WTC11 (cell line): Measurements from ENCODE around the gene RIC1. TPM values are rescaled to one million over a fixed set of nuclear protein-coding genes. Genes with fewer than 3 reads are reported as not detected.

Experiments used
- ATAC-seq: fragments of 200-7000 bp; cut with Tn5 transposase; 2 replicates; pipeline ENCODE4 v1.10.0; 2021; ENCODE audit warnings: mild to moderate bottlenecking, moderate library complexity
- CTCF ChIA-PET: fragments of 300-600 bp; sonication (Branson Sonifier 250); formaldehyde crosslinking; loops from one replicate; lab custom pipeline; 2021; ENCODE audit warnings: antibody characterized with exemption; lab: Charles Lee
- POLR2A ChIA-PET: fragments of 350-600 bp; sonication (Branson Sonifier 250); formaldehyde crosslinking; loops from one replicate; lab custom pipeline; 2021; ENCODE audit warnings: antibody characterized with exemption; lab: Charles Lee
- DNase-seq: peaks from one replicate; pipeline ENCODE4 v3.0.0; 2021; ENCODE audit warnings: low spot score
- H3K27ac Mint-ChIP-seq: 2 replicates; pipeline ENCODE4 v1.8.0; 2021; ENCODE audit warnings: mixed read lengths
- H3K27me3 Mint-ChIP-seq: 2 replicates; pipeline ENCODE4 v1.8.0; 2021; ENCODE audit warnings: low read depth, mild to moderate bottlenecking, moderate library complexity, mixed read lengths
- H3K36me3 Mint-ChIP-seq: 2 replicates; pipeline ENCODE4 v1.8.0; 2021; ENCODE audit warnings: mixed read lengths
- H3K4me1 Mint-ChIP-seq: 2 replicates; pipeline ENCODE4 v1.8.0; 2022; ENCODE audit warnings: mixed read lengths
- H3K4me3 Mint-ChIP-seq: 2 replicates; pipeline ENCODE4 v1.8.0; 2021; ENCODE audit warnings: mild to moderate bottlenecking, moderate library complexity, mixed read lengths
- H3K9me3 Mint-ChIP-seq: 2 replicates; pipeline ENCODE4 v1.8.0; 2021; ENCODE audit warnings: mixed read lengths
- AFF4 ChIP-seq: sonication (generic); formaldehyde crosslinking; IDR thresholded peaks from 2 replicates; pipeline ENCODE4 v1.8.1; 2023; ENCODE audit warnings: mild to moderate bottlenecking, missing genetic modification reagents, borderline replicate concordance
- E2F4 ChIP-seq: sonication (generic); formaldehyde crosslinking; IDR thresholded peaks from 2 replicates; pipeline ENCODE4 v1.8.1; 2022; ENCODE audit warnings: low read depth, mild to moderate bottlenecking, moderate library complexity, missing genetic modification reagents, borderline replicate concordance
- FOXK1 ChIP-seq: sonication (generic); formaldehyde crosslinking; IDR thresholded peaks from 2 replicates; pipeline ENCODE4 v1.8.0; 2022; ENCODE audit warnings: mild to moderate bottlenecking, moderate library complexity, missing genetic modification reagents
- GRHL2 ChIP-seq: fragments of 250-450 bp; sonication (Bioruptor Pico); IDR thresholded peaks from 2 replicates; pipeline ENCODE4 v1.8.0; 2022; ENCODE audit warnings: mild to moderate bottlenecking, moderate library complexity; ENCODE audit not compliant: insufficient replicate concordance, severe bottlenecking
- HMGXB4 ChIP-seq: sonication (generic); formaldehyde crosslinking; IDR thresholded peaks from 2 replicates; pipeline ENCODE4 v1.8.1; 2023; ENCODE audit warnings: mild to moderate bottlenecking, moderate library complexity, missing genetic modification reagents
- JAZF1 ChIP-seq: fragments of 250-450 bp; sonication (Bioruptor Pico); IDR thresholded peaks from 2 replicates; pipeline ENCODE4 v1.9.0; 2021; ENCODE audit warnings: moderate library complexity, mild to moderate bottlenecking, inconsistent platforms
- KAT7 ChIP-seq: sonication (generic); formaldehyde crosslinking; IDR thresholded peaks from 2 replicates; pipeline ENCODE4 v1.8.1; 2023; ENCODE audit warnings: missing genetic modification reagents, mild to moderate bottlenecking, borderline replicate concordance
- MYBL2 ChIP-seq: sonication (generic); formaldehyde crosslinking; IDR thresholded peaks from 2 replicates; pipeline ENCODE4 v1.8.1; 2023; ENCODE audit warnings: mild to moderate bottlenecking, moderate library complexity, missing genetic modification reagents
- NFYB ChIP-seq: sonication (generic); formaldehyde crosslinking; conservative IDR thresholded peaks from 2 replicates; pipeline ENCODE4 v1.8.0; 2022; ENCODE audit warnings: low read depth, missing genetic modification reagents
- NR1H2 ChIP-seq: sonication (generic); formaldehyde crosslinking; IDR thresholded peaks from 2 replicates; pipeline ENCODE4 v1.9.0; 2021; ENCODE audit warnings: mild to moderate bottlenecking, moderate library complexity, missing genetic modification reagents
- SMAD3 ChIP-seq: sonication (generic); formaldehyde crosslinking; IDR thresholded peaks from 2 replicates; pipeline ENCODE4 v1.8.0; 2022; ENCODE audit warnings: missing genetic modification reagents, mild to moderate bottlenecking, borderline replicate concordance
- SMAD4 ChIP-seq: sonication (generic); formaldehyde crosslinking; IDR thresholded peaks from 2 replicates; pipeline ENCODE4 v1.8.0; 2022; ENCODE audit warnings: mild to moderate bottlenecking, missing genetic modification reagents
- SOX15 ChIP-seq: fragments of 250-450 bp; sonication (Bioruptor Pico); IDR thresholded peaks from 2 replicates; pipeline ENCODE4 v1.9.0; 2021; ENCODE audit warnings: mild to moderate bottlenecking
- STAT6 ChIP-seq: sonication (generic); formaldehyde crosslinking; conservative IDR thresholded peaks from 2 replicates; pipeline ENCODE4 v1.8.1; 2023; ENCODE audit warnings: mild to moderate bottlenecking, low read depth, missing genetic modification reagents, moderate library complexity
- TEAD1 ChIP-seq: sonication (generic); formaldehyde crosslinking; IDR thresholded peaks from 2 replicates; pipeline ENCODE4 v1.8.0; 2022; ENCODE audit warnings: mild to moderate bottlenecking, missing genetic modification reagents
- TEAD4 ChIP-seq: sonication (generic); formaldehyde crosslinking; IDR thresholded peaks from 2 replicates; pipeline ENCODE4 v1.8.0; 2022; ENCODE audit warnings: mild to moderate bottlenecking, missing genetic modification reagents
- ZNF512 ChIP-seq: sonication (generic); formaldehyde crosslinking; IDR thresholded peaks from 2 replicates; pipeline ENCODE4 v1.8.1; 2022; ENCODE audit warnings: missing genetic modification reagents, borderline replicate concordance
- ZNF671 ChIP-seq: fragments of 250-450 bp; sonication (Bioruptor Pico); IDR thresholded peaks from 2 replicates; pipeline ENCODE4 v1.8.0; 2021; ENCODE audit warnings: mild to moderate bottlenecking
- total RNA-seq: library from RNA; stranded (reverse); gene quantifications from 3 replicates; pipeline ENCODE4 v1.2.3, GENCODE V29; 2021

Gene RIC1
- total RNA-seq, 1 experiment from 2014 or later, result 18.9 TPM

- Mint-ChIP-seq H3K9me3 (peaks cover 19% of the 10 kb centered on the region), H3K36me3 (peaks cover 2% of the 10 kb centered on the region; the same call in 1 of the 2 replicates), H3K4me1 (peaks cover 5% of the 10 kb centered on the region; the same call in 1 of the 2 replicates), H3K27ac (no peak overlapping the region), H3K4me3 (no peak overlapping the region), H3K27me3 (peaks cover 5% of the 10 kb centered on the region; the same call in 1 of the 2 replicates)
- no peak for DNase-seq
- no peak for ATAC-seq
- POLR2A ChIA-PET, result no interaction called here
- CTCF ChIA-PET, result interaction anchor here (0.9 to 4.0 kb wide), 3 partner anchors 17 to 397 kb away, joined by 3 to 15 read pairs (median 6); partner anchors contain the start of gene CD274
- TF ChIP-seq GRHL2 (CRISPR knock-in tag), result no peak
- no peak for TF ChIP-seq STAT6
- no peak for TF ChIP-seq KAT7 (CRISPR knock-in tag)
- no peak for TF ChIP-seq SMAD3 (CRISPR knock-in tag)
- no peak for TF ChIP-seq ZNF512 (CRISPR knock-in tag)
- TF ChIP-seq E2F4 (CRISPR knock-in tag), result no peak
- no peak for TF ChIP-seq TEAD1 (CRISPR knock-in tag)
- no peak for TF ChIP-seq NFYB (CRISPR knock-in tag)
Measured at GRCh38 chr9:5582835-5583195, 46.1 kb upstream of the RIC1 start.

GRCh38 chr9:5586391-5586802, 42.5 kb upstream of the RIC1 start:
- ATAC-seq, result no peak
- DNase-seq, result no peak
- CTCF ChIA-PET, result interaction anchor here (3.7 kb wide), 1 partner anchor 136 kb away, joined by 37 read pairs; the partner anchor contains the start of gene CD274
- POLR2A ChIA-PET, result no interaction called here
- no peaks in the 10 kb centered on the region for H3K36me3 Mint-ChIP-seq
- H3K27me3 Mint-ChIP-seq, result peaks cover 18% of the 10 kb centered on the region
- H3K9me3 Mint-ChIP-seq, result peaks cover 7% of the 10 kb centered on the region
- no peak overlapping the region for H3K4me3 Mint-ChIP-seq
- H3K27ac Mint-ChIP-seq, result no peak overlapping the region
- peaks cover 7% of the 10 kb centered on the region for H3K4me1 Mint-ChIP-seq
- TF ChIP-seq NR1H2 (CRISPR knock-in tag) (no peak), HMGXB4 (no peak), ZNF512 (CRISPR knock-in tag) (no peak), JAZF1 (CRISPR knock-in tag) (no peak), TEAD4 (no peak), AFF4 (CRISPR knock-in tag) (no peak), MYBL2 (CRISPR knock-in tag) (no peak), ZNF671 (CRISPR knock-in tag) (no peak), SOX15 (CRISPR knock-in tag) (no peak), FOXK1 (CRISPR knock-in tag) (no peak), SMAD4 (CRISPR knock-in tag) (no peak)
